GM12874 (cell line): ENCODE results near the gene SNAPC5.
A peak's percentile ranks its signal among the peaks of the same experiment; 100 is the strongest.

Experiments used
- CTCF ChIP-seq: IDR thresholded peaks from 2 replicates; pipeline ENCODE4 v1.5.1; 2011; ENCODE audit warnings: low read depth, mild to moderate bottlenecking, control low read depth, low read length, moderate library complexity; ENCODE audit not compliant: insufficient read depth

SNAPC5 gene

GRCh38 chr15:66497502-66498455 is at the start of gene SNAPC5:
Gene SNAPC5 (minus strand): TSS chr15:66497762. CDS start chr15:66497731, 31 bp downstream.
- peak; percentile 93 for TF ChIP-seq CTCF

- TF ChIP-seq CTCF = no peak
These were observed 47.7 kb upstream of the SNAPC5 start for GRCh38 chr15:66545255-66545654.

GRCh38 chr15:66542896-66543295 is 45.3 kb upstream of the SNAPC5 start:
- TF ChIP-seq CTCF = no peak

GRCh38 chr15:66535056-66535455 is 37.5 kb upstream of the SNAPC5 start:
- no peak for TF ChIP-seq CTCF

- TF ChIP-seq CTCF = no peak
These were observed 27.3 kb upstream of the SNAPC5 start for GRCh38 chr15:66524838-66525237.

GRCh38 chr15:66523926-66524325 is 26.4 kb upstream of the SNAPC5 start:
- TF ChIP-seq CTCF = no peak

- no peak for TF ChIP-seq CTCF
These were observed 18.4 kb upstream of the SNAPC5 start for GRCh38 chr15:66515901-66516322.
